Upper lobe of left lung (tissue), 4 donors: ENCODE data around the gene SFT2D3.

Experiments
- CTCF ChIP-seq, 6 experiments: fragments of 450-650 bp in 4 of 6; fragments of 200-600 bp in 2 of 6; sonication (generic) in 2 of 6; IDR thresholded peaks; one replicate each; pipeline ENCODE4 v1.5.1; 2016 to 2019; ENCODE audit warnings: antibody characterized with exemption in 6 of 6
- EP300 ChIP-seq, 4 donors: sonication (generic); formaldehyde crosslinking; IDR thresholded peaks; one replicate each; pipeline ENCODE4 v1.5.1; 2017; ENCODE audit warnings: antibody characterized with exemption in 4 of 4, control low read depth in 2 of 4
- POLR2A ChIP-seq, 4 donors: fragments of 450-650 bp; IDR thresholded peaks; one replicate each; pipeline ENCODE4 v1.5.1; 2016 to 2017; ENCODE audit warnings: antibody characterized with exemption in 4 of 4, mild to moderate bottlenecking in 2 of 4
- POLR2AphosphoS5 ChIP-seq, 2 donors: sonication (generic); formaldehyde crosslinking; IDR thresholded peaks; one replicate each; pipeline ENCODE4 v1.5.1; 2017; ENCODE audit warnings: antibody characterized with exemption in 2 of 2

GRCh38 chr2:127754186-127754585 lies 52.9 kb downstream of the SFT2D3 start:
- no peak for TF ChIP-seq CTCF (IDR thresholded peaks at IDR 0.05)
- TF ChIP-seq POLR2A (IDR thresholded peaks at IDR 0.05): no peak
- no peak for TF ChIP-seq POLR2AphosphoS5 (IDR thresholded peaks at IDR 0.05)
- TF ChIP-seq EP300 (IDR thresholded peaks at IDR 0.05): no peak
